ENCODE data around the gene HTR2A. TPM values are rescaled to one million over a fixed set of nuclear protein-coding genes. Genes with fewer than 3 reads are reported as not detected.

The HTR2A gene
- total RNA-seq, 1 experiment from 2014 or later: not detected

DNA sequence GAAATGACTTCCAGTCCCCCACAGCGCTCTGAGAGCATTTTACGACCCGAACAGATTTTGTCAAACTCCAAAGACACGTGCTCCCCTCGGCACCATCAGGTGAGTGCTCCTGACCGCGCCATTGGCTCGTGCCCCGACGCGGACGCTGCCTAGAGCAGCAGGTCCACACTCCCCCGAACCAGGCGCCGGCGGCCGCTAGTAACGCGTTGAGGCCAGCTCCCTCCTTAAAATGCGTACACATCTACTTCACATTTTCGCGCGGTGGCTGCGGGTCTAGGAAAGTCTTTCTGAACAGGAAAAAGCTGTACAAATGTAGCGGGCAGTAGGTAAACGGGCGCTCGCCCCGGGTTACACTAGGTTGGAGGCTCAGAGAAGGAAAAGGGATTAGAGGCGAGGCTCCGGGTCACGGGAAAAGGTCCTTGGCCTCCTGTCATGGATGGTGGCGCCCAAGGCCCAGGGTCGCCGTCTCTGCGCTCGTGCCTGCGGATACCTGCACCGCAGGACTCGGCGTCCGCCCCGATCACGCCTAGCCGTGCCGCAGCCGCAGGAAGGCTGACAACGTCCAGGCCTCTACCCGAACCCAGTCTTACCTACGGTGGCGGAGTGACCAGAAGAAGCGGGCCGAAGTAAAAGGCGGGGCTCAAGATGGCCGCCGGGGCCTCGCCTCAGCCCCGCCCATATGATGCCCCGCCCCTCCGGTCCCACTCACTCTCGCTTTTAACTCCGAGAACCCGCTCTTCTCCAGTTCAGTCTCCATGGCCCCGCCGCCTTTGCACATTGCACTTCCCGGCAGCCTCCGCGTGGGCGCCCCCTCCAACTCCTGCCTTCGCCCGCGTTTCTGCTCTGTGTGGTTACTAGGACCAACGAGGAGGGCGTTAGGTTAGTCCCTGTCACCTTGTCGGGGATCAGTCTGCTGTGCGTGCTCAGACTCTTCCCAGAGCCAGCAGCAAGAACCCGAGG lies 100.1 kb downstream of the HTR2A start, which contains the start of gene ESD (continued):
- TF ChIP-seq, protein P1, sequence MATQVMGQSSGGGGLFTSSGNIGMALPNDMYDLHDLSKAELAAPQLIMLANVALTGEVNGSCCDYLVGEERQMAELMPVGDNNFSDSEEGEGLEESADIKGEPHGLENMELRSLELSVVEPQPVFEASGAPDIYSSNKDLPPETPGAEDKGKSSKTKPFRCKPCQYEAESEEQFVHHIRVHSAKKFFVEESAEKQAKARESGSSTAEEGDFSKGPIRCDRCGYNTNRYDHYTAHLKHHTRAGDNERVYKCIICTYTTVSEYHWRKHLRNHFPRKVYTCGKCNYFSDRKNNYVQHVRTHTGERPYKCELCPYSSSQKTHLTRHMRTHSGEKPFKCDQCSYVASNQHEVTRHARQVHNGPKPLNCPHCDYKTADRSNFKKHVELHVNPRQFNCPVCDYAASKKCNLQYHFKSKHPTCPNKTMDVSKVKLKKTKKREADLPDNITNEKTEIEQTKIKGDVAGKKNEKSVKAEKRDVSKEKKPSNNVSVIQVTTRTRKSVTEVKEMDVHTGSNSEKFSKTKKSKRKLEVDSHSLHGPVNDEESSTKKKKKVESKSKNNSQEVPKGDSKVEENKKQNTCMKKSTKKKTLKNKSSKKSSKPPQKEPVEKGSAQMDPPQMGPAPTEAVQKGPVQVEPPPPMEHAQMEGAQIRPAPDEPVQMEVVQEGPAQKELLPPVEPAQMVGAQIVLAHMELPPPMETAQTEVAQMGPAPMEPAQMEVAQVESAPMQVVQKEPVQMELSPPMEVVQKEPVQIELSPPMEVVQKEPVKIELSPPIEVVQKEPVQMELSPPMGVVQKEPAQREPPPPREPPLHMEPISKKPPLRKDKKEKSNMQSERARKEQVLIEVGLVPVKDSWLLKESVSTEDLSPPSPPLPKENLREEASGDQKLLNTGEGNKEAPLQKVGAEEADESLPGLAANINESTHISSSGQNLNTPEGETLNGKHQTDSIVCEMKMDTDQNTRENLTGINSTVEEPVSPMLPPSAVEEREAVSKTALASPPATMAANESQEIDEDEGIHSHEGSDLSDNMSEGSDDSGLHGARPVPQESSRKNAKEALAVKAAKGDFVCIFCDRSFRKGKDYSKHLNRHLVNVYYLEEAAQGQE (IDR thresholded peaks at IDR 0.05; ENCODE audit: low read depth): no peak
- peak; percentile 57 for TF ChIP-seq CBX3 (IDR thresholded peaks at IDR 0.05; ENCODE audit: low read depth)

DNA sequence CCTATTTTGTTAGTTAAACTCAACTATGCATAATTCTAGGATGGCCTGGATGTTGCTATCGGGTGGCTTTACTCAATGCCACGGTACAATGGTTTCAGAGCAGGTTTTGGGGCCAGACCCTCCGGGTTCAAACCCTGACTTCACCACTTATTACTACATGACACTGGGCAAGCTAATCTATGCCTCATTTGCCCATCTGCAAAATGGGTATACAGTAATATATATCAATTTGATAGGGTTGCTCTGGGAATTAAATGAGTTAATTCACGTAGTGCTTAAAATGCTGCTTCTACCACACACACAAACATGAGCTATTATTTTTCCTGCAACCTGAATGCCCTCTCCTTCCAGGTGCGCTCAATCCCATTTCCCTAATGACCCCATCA lies 100.7 kb downstream of the HTR2A start:
- no TSS peak for BruUV-seq (replicated peaks)
- H3K4me2 ChIP-seq (ENCODE audit: low read length): peak overlapping the region; percentile 89
- ChIA-PET POLR2A (no interaction called here), RAD21 (ENCODE audit: low non-redundant PET in 1 of 2, low total read pairs in 2 of 2, uncharacterized antibody in 2 of 2, unreplicated experiment in 2 of 2) (interaction anchor here in 1 of 2 experiments (0.9 kb wide), 1 partner anchor 30 kb away, joined by 3 read pairs; no protein-coding TSS in a partner anchor), CTCF (no interaction called here)
- intact Hi-C loops (cut with micrococcal nuclease): no loop called here
- no peak for ATAC-seq
- no peaks in the 10 kb centered on the region for H3K9me3 ChIP-seq (ENCODE audit: control insufficient read depth in 1 of 2, insufficient read depth in 1 of 2, low read depth in 1 of 2, low read length in 2 of 2)
- H4K20me1 ChIP-seq (ENCODE audit: insufficient read depth): no peaks in the 10 kb centered on the region
- peaks cover 14 to 21% of the 10 kb centered on the region in 2 experiments for H3K4me1 ChIP-seq (ENCODE audit: control insufficient read depth in 1 of 2, insufficient read depth in 2 of 2, low read length in 2 of 2)
- H3K79me2 ChIP-seq (ENCODE audit: insufficient read depth, low read length): peaks cover 56% of the 10 kb centered on the region
- H3K9ac ChIP-seq (ENCODE audit: low read length): peak overlapping the region; percentile 83
- peak overlapping the region; percentile 89 for H3K27ac ChIP-seq (ENCODE audit: low read depth, low read length)
- DNase-seq (ENCODE audit: low read depth, low spot score): no peak
- peak overlapping the region; percentile 63 to 78 for H3K4me3 ChIP-seq (replicated peaks in 1 of 2; ENCODE audit: low read depth in 1 of 2, low read length in 2 of 2)
- no peaks in the 10 kb centered on the region for H3K9me2 ChIP-seq (ENCODE audit: insufficient read depth)
- H3K36me3 ChIP-seq (ENCODE audit: control insufficient read depth in 1 of 2, insufficient read depth in 2 of 2, low read length in 2 of 2): peaks cover 0 to 5% of the 10 kb centered on the region in 2 experiments; a peak in 2 of 4 replicates
- no peak overlapping the region for H2AFZ ChIP-seq (ENCODE audit: low read depth, low read length, poor library complexity, severe bottlenecking)
- no peaks in the 10 kb centered on the region for H3K27me3 ChIP-seq (ENCODE audit: insufficient read depth, low read length)
- TF ChIP-seq, protein P2, sequence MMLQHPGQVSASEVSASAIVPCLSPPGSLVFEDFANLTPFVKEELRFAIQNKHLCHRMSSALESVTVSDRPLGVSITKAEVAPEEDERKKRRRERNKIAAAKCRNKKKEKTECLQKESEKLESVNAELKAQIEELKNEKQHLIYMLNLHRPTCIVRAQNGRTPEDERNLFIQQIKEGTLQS (IDR thresholded peaks at IDR 0.05): no peak
- no peak for TF ChIP-seq SIN3A (IDR thresholded peaks at IDR 0.05; ENCODE audit: low read depth)
- no peak for TF ChIP-seq FOSL1 (IDR thresholded peaks at IDR 0.05; ENCODE audit: low read depth)
- no peak for TF ChIP-seq ZFX (IDR thresholded peaks at IDR 0.05)
- TF ChIP-seq POLR2A (IDR thresholded peaks at IDR 0.05; ENCODE audit: borderline replicate concordance, extremely low read depth, insufficient read depth, insufficient read length): no peak
- no peak for TF ChIP-seq CBX3 (IDR thresholded peaks at IDR 0.05; ENCODE audit: low read depth)
- TF ChIP-seq, protein P3, sequence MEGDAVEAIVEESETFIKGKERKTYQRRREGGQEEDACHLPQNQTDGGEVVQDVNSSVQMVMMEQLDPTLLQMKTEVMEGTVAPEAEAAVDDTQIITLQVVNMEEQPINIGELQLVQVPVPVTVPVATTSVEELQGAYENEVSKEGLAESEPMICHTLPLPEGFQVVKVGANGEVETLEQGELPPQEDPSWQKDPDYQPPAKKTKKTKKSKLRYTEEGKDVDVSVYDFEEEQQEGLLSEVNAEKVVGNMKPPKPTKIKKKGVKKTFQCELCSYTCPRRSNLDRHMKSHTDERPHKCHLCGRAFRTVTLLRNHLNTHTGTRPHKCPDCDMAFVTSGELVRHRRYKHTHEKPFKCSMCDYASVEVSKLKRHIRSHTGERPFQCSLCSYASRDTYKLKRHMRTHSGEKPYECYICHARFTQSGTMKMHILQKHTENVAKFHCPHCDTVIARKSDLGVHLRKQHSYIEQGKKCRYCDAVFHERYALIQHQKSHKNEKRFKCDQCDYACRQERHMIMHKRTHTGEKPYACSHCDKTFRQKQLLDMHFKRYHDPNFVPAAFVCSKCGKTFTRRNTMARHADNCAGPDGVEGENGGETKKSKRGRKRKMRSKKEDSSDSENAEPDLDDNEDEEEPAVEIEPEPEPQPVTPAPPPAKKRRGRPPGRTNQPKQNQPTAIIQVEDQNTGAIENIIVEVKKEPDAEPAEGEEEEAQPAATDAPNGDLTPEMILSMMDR (IDR thresholded peaks at IDR 0.05 in 2 of 3, conservative IDR thresholded peaks at IDR 0.05 in 1 of 3; ENCODE audit: borderline replicate concordance in 1 of 3, insufficient read depth in 1 of 3, low read depth in 2 of 3, low read length in 2 of 3): no peak
- TF ChIP-seq, protein P1 (IDR thresholded peaks at IDR 0.05; ENCODE audit: low read depth): no peak
- no peak for TF ChIP-seq ZNF274 (IDR thresholded peaks at IDR 0.05; ENCODE audit: low read depth, low read length)
- TF ChIP-seq RAD21 (IDR thresholded peaks at IDR 0.05; ENCODE audit: low read depth): no peak
